Erythroblast (primary cell): ENCODE results near the gene SOX14.

Experiments used
- GATA1 ChIP-seq: IDR thresholded peaks from 2 replicates; pipeline ENCODE4 v1.6.1; 2011; ENCODE audit warnings: low read depth, mild to moderate bottlenecking, control low read depth, low read length, moderate library complexity
- POLR2A ChIP-seq: IDR thresholded peaks from 2 replicates; pipeline ENCODE4 v1.6.1; 2011; ENCODE audit warnings: mild to moderate bottlenecking, low read length

GRCh38 chr3:137738710-137739109 is 25.4 kb upstream of the SOX14 start:
- TF ChIP-seq POLR2A, result no peak
- TF ChIP-seq GATA1, result no peak
